WTC11 (cell line): ENCODE data around the gene DALRD3. TPM values are rescaled to one million over a fixed set of nuclear protein-coding genes. Genes with fewer than 3 reads are reported as not detected.

Experiments used
- CREM ChIP-seq: sonication (generic); formaldehyde crosslinking; IDR thresholded peaks from 2 replicates; pipeline ENCODE4 v1.8.1; 2022; ENCODE audit warnings: mild to moderate bottlenecking, missing genetic modification reagents, moderate library complexity
- NFATC4 ChIP-seq: fragments of 250-450 bp; sonication (Bioruptor Pico); IDR thresholded peaks from 2 replicates; pipeline ENCODE4 v1.9.0; 2021; ENCODE audit warnings: mild to moderate bottlenecking
- NFYB ChIP-seq: sonication (generic); formaldehyde crosslinking; conservative IDR thresholded peaks from 2 replicates; pipeline ENCODE4 v1.8.0; 2022; ENCODE audit warnings: low read depth, missing genetic modification reagents
- NR2C2 ChIP-seq: sonication (generic); formaldehyde crosslinking; IDR thresholded peaks from 2 replicates; pipeline ENCODE4 v1.8.0; 2022; ENCODE audit warnings: mild to moderate bottlenecking, missing genetic modification reagents
- SMAD4 ChIP-seq: sonication (generic); formaldehyde crosslinking; IDR thresholded peaks from 2 replicates; pipeline ENCODE4 v1.8.0; 2022; ENCODE audit warnings: mild to moderate bottlenecking, missing genetic modification reagents
- TCF7 ChIP-seq: sonication (generic); formaldehyde crosslinking; IDR thresholded peaks from 2 replicates; pipeline ENCODE4 v1.8.0; 2022; ENCODE audit warnings: mild to moderate bottlenecking, low read depth, missing genetic modification reagents, moderate library complexity
- TEAD1 ChIP-seq: sonication (generic); formaldehyde crosslinking; IDR thresholded peaks from 2 replicates; pipeline ENCODE4 v1.8.0; 2022; ENCODE audit warnings: mild to moderate bottlenecking, missing genetic modification reagents
- ZBTB21 ChIP-seq: sonication (generic); formaldehyde crosslinking; IDR thresholded peaks from 2 replicates; pipeline ENCODE4 v1.8.1; 2023; ENCODE audit warnings: mild to moderate bottlenecking, missing genetic modification reagents, borderline replicate concordance
- ZNF121 ChIP-seq: sonication (generic); formaldehyde crosslinking; IDR thresholded peaks from 2 replicates; pipeline ENCODE4 v1.8.0; 2023; ENCODE audit warnings: missing genetic modification reagents
- ZNF138 ChIP-seq: sonication (generic); formaldehyde crosslinking; conservative IDR thresholded peaks from 2 replicates; pipeline ENCODE4 v1.8.1; 2022; ENCODE audit warnings: mild to moderate bottlenecking, moderate library complexity, missing genetic modification reagents
- ZNF232 ChIP-seq: sonication (generic); formaldehyde crosslinking; IDR thresholded peaks from 2 replicates; pipeline ENCODE4 v1.8.0; 2022; ENCODE audit warnings: mild to moderate bottlenecking, missing genetic modification reagents
- total RNA-seq: library from RNA; stranded (reverse); gene quantifications from 3 replicates; pipeline ENCODE4 v1.2.3, GENCODE V29; 2021
- TF ChIP-seq, protein P1 (sequence below): fragments of 250-450 bp; sonication (Bioruptor Pico); IDR thresholded peaks from 2 replicates; pipeline ENCODE4 v2.1.2; 2022; ENCODE audit warnings: mild to moderate bottlenecking, moderate library complexity
- TF ChIP-seq, protein P2 (sequence below): sonication (generic); formaldehyde crosslinking; conservative IDR thresholded peaks from 2 replicates; pipeline ENCODE4 v1.8.1; 2023; ENCODE audit warnings: mild to moderate bottlenecking, low read depth, missing genetic modification reagents, moderate library complexity
- TF ChIP-seq, protein P3 (sequence below): sonication (generic); formaldehyde crosslinking; IDR thresholded peaks from 2 replicates; pipeline ENCODE4 v1.8.0; 2023; ENCODE audit warnings: missing genetic modification reagents, mild to moderate bottlenecking, borderline replicate concordance
- TF ChIP-seq, protein P4 (sequence below): fragments of 250-450 bp; sonication (Bioruptor Pico); IDR thresholded peaks from 2 replicates; pipeline ENCODE4 v1.9.0; 2021; ENCODE audit warnings: mild to moderate bottlenecking
- TF ChIP-seq, protein P5 (sequence below): sonication (generic); formaldehyde crosslinking; IDR thresholded peaks from 2 replicates; pipeline ENCODE4 v1.8.1; 2022; ENCODE audit warnings: mild to moderate bottlenecking, missing genetic modification reagents, moderate library complexity, borderline replicate concordance
- TF ChIP-seq, protein P6 (sequence below): sonication (generic); formaldehyde crosslinking; IDR thresholded peaks from 2 replicates; pipeline ENCODE4 v1.8.1; 2023; ENCODE audit warnings: mild to moderate bottlenecking, moderate library complexity, missing genetic modification reagents
- TF ChIP-seq, protein P7 (sequence below): sonication (generic); formaldehyde crosslinking; IDR thresholded peaks from 2 replicates; pipeline ENCODE4 v1.8.1; 2022; ENCODE audit warnings: low read depth, missing genetic modification reagents, borderline replicate concordance
- TF ChIP-seq, protein P8 (sequence below): fragments of 250-450 bp; sonication (Bioruptor Pico); conservative IDR thresholded peaks from 2 replicates; pipeline ENCODE4 v1.9.0; 2021; ENCODE audit warnings: mild to moderate bottlenecking
- TF ChIP-seq, protein P9 (sequence below): sonication (generic); formaldehyde crosslinking; IDR thresholded peaks from 2 replicates; pipeline ENCODE4 v1.8.0; 2022; ENCODE audit warnings: mild to moderate bottlenecking, missing genetic modification reagents

Gene DALRD3
- total RNA-seq, 1 experiment from 2014 or later, result 41.4 TPM

DNA sequence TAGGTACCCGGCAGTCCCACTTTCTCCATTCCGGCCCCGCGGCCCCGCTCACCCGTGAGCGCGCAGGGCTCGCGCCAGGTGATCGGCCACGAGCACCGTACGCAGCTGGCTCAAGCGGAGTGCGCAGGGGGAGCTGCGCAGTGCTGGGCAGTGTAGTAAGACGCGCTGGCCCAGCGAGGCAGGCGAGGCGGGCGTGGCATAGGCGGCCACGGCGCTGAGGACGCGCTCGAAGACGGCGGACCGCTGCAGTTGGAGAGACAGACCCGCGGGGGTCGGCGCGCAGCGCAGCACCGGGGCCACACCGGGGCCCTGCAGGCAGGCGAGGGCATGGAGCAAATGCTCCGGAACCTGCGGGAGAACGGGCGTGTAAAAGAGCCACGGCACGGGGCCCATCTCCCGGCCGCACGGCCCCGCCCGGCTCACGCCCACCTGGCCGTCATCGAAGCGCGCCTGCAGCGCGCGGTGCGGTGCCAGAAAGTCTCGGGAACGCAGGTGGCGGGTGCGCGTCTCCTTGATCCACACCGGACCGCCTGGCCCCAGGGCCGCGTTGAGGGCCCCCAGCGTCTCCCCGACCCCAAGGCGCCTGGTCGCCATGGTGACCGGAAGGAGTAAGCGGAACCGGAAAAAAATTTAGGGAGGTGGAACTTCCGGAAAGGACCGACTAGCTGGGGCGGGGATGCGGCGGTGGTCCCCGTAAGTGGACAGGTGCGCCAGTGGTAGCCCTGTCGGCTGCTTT, at the start of gene DALRD3 (continued):
- TF ChIP-seq, protein P1, sequence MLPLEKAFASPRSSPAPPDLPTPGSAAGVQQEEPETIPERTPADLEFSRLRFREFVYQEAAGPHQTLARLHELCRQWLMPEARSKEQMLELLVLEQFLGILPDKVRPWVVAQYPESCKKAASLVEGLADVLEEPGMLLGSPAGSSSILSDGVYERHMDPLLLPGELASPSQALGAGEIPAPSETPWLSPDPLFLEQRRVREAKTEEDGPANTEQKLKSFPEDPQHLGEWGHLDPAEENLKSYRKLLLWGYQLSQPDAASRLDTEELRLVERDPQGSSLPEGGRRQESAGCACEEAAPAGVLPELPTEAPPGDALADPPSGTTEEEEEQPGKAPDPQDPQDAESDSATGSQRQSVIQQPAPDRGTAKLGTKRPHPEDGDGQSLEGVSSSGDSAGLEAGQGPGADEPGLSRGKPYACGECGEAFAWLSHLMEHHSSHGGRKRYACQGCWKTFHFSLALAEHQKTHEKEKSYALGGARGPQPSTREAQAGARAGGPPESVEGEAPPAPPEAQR, result no peak
- TF ChIP-seq, protein P2, sequence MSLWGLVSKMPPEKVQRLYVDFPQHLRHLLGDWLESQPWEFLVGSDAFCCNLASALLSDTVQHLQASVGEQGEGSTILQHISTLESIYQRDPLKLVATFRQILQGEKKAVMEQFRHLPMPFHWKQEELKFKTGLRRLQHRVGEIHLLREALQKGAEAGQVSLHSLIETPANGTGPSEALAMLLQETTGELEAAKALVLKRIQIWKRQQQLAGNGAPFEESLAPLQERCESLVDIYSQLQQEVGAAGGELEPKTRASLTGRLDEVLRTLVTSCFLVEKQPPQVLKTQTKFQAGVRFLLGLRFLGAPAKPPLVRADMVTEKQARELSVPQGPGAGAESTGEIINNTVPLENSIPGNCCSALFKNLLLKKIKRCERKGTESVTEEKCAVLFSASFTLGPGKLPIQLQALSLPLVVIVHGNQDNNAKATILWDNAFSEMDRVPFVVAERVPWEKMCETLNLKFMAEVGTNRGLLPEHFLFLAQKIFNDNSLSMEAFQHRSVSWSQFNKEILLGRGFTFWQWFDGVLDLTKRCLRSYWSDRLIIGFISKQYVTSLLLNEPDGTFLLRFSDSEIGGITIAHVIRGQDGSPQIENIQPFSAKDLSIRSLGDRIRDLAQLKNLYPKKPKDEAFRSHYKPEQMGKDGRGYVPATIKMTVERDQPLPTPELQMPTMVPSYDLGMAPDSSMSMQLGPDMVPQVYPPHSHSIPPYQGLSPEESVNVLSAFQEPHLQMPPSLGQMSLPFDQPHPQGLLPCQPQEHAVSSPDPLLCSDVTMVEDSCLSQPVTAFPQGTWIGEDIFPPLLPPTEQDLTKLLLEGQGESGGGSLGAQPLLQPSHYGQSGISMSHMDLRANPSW (CRISPR knock-in tag), result 0 out of 2 replicates have a peak, but pooled peaks have one; percentile 74
- TF ChIP-seq, protein P3, sequence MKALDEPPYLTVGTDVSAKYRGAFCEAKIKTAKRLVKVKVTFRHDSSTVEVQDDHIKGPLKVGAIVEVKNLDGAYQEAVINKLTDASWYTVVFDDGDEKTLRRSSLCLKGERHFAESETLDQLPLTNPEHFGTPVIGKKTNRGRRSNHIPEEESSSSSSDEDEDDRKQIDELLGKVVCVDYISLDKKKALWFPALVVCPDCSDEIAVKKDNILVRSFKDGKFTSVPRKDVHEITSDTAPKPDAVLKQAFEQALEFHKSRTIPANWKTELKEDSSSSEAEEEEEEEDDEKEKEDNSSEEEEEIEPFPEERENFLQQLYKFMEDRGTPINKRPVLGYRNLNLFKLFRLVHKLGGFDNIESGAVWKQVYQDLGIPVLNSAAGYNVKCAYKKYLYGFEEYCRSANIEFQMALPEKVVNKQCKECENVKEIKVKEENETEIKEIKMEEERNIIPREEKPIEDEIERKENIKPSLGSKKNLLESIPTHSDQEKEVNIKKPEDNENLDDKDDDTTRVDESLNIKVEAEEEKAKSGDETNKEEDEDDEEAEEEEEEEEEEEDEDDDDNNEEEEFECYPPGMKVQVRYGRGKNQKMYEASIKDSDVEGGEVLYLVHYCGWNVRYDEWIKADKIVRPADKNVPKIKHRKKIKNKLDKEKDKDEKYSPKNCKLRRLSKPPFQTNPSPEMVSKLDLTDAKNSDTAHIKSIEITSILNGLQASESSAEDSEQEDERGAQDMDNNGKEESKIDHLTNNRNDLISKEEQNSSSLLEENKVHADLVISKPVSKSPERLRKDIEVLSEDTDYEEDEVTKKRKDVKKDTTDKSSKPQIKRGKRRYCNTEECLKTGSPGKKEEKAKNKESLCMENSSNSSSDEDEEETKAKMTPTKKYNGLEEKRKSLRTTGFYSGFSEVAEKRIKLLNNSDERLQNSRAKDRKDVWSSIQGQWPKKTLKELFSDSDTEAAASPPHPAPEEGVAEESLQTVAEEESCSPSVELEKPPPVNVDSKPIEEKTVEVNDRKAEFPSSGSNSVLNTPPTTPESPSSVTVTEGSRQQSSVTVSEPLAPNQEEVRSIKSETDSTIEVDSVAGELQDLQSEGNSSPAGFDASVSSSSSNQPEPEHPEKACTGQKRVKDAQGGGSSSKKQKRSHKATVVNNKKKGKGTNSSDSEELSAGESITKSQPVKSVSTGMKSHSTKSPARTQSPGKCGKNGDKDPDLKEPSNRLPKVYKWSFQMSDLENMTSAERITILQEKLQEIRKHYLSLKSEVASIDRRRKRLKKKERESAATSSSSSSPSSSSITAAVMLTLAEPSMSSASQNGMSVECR (CRISPR knock-in tag), result peak; percentile 62
- TF ChIP-seq, protein P4, sequence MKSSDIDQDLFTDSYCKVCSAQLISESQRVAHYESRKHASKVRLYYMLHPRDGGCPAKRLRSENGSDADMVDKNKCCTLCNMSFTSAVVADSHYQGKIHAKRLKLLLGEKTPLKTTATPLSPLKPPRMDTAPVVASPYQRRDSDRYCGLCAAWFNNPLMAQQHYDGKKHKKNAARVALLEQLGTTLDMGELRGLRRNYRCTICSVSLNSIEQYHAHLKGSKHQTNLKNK, result no peak
- peak; percentile 73; the same call in 1 of the 2 replicates for TF ChIP-seq CREM (CRISPR knock-in tag)
- TF ChIP-seq, protein P5, sequence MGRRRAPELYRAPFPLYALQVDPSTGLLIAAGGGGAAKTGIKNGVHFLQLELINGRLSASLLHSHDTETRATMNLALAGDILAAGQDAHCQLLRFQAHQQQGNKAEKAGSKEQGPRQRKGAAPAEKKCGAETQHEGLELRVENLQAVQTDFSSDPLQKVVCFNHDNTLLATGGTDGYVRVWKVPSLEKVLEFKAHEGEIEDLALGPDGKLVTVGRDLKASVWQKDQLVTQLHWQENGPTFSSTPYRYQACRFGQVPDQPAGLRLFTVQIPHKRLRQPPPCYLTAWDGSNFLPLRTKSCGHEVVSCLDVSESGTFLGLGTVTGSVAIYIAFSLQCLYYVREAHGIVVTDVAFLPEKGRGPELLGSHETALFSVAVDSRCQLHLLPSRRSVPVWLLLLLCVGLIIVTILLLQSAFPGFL (CRISPR knock-in tag), result peak; percentile 44; the same call in 1 of the 2 replicates
- TF ChIP-seq, protein P6, sequence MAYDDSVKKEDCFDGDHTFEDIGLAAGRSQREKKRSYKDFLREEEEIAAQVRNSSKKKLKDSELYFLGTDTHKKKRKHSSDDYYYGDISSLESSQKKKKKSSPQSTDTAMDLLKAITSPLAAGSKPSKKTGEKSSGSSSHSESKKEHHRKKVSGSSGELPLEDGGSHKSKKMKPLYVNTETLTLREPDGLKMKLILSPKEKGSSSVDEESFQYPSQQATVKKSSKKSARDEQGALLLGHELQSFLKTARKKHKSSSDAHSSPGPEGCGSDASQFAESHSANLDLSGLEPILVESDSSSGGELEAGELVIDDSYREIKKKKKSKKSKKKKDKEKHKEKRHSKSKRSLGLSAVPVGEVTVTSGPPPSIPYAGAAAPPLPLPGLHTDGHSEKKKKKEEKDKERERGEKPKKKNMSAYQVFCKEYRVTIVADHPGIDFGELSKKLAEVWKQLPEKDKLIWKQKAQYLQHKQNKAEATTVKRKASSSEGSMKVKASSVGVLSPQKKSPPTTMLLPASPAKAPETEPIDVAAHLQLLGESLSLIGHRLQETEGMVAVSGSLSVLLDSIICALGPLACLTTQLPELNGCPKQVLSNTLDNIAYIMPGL (CRISPR knock-in tag), result peak; percentile 69; the same call in 1 of the 2 replicates
- no peak for TF ChIP-seq NR2C2 (CRISPR knock-in tag)
- TF ChIP-seq, protein P7, sequence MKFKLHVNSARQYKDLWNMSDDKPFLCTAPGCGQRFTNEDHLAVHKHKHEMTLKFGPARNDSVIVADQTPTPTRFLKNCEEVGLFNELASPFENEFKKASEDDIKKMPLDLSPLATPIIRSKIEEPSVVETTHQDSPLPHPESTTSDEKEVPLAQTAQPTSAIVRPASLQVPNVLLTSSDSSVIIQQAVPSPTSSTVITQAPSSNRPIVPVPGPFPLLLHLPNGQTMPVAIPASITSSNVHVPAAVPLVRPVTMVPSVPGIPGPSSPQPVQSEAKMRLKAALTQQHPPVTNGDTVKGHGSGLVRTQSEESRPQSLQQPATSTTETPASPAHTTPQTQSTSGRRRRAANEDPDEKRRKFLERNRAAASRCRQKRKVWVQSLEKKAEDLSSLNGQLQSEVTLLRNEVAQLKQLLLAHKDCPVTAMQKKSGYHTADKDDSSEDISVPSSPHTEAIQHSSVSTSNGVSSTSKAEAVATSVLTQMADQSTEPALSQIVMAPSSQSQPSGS (CRISPR knock-in tag), result no peak
- peak; percentile 49; the same call in 1 of the 2 replicates for TF ChIP-seq ZNF232 (CRISPR knock-in tag)
- TF ChIP-seq, protein P8, sequence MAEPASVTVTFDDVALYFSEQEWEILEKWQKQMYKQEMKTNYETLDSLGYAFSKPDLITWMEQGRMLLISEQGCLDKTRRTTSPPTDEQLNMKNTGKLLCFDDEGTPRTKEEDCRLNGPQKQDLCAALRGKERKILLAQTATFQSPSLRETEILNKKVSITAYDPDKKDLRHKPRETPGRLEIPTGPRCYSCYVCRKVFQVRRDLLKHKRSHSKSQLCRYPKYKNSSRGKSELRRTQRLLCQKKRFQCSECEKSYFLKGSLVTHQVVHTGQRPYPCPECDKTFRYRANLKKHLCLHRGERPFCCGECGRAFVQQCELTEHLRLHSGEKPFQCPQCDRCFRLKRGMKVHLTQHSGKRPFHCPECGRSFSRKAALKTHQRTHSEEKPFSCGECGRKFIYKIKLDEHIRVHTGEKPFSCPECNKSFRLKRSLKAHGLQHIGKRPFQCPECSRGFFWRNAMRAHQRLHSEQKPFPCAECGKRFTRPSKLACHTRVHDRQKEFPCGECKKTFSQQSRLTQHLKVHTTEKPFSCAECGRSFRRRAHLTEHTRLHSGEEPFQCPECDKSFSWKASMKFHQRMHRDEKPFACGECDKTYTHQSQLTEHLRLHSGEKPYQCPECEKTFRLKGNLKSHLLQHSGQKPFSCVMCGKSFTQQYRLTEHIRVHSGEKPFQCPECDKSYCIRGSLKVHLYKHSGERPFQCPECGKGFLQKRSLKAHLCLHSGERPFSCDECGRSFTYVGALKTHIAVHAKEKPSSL, result no peak
- no peak for TF ChIP-seq TCF7 (CRISPR knock-in tag)
- no peak for TF ChIP-seq NFYB (CRISPR knock-in tag)
- TF ChIP-seq TEAD1 (CRISPR knock-in tag), result 0 out of 2 replicates have a peak, but pooled peaks have one; percentile 53
- TF ChIP-seq, protein P9, sequence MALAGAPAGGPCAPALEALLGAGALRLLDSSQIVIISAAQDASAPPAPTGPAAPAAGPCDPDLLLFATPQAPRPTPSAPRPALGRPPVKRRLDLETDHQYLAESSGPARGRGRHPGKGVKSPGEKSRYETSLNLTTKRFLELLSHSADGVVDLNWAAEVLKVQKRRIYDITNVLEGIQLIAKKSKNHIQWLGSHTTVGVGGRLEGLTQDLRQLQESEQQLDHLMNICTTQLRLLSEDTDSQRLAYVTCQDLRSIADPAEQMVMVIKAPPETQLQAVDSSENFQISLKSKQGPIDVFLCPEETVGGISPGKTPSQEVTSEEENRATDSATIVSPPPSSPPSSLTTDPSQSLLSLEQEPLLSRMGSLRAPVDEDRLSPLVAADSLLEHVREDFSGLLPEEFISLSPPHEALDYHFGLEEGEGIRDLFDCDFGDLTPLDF, result no peak; the same call in 1 of the 2 replicates
- TF ChIP-seq NFATC4 (CRISPR knock-in tag), result no peak
- TF ChIP-seq SMAD4 (CRISPR knock-in tag), result no peak
- 0 out of 2 replicates have a peak, but pooled peaks have one; percentile 51 for TF ChIP-seq ZBTB21 (CRISPR knock-in tag)
- TF ChIP-seq ZNF138, result peak; percentile 83; the same call in 1 of the 2 replicates
- peak; percentile 100 for TF ChIP-seq ZNF121
